NT2/D1 (cell line): ENCODE results near the gene BCL6B.

ENCODE experiments used
- DNase-seq: peaks from one replicate; pipeline ENCODE4 v3.0.0-alpha.2; 2011; ENCODE audit warnings: low read depth, low spot score
- H3K27me3 ChIP-seq: 2 replicates; pipeline ENCODE4 v1.6.0; 2011; ENCODE audit warnings: mild to moderate bottlenecking; ENCODE audit not compliant: insufficient read length, insufficient read depth
- H3K36me3 ChIP-seq: 2 replicates; pipeline ENCODE4 v1.6.1; 2011; ENCODE audit warnings: mild to moderate bottlenecking, low read length, mixed read lengths; ENCODE audit not compliant: insufficient read depth, insufficient read length
- H3K4me1 ChIP-seq: 2 replicates; pipeline ENCODE4 v1.5.1; 2011; ENCODE audit not compliant: insufficient read depth, insufficient read length
- H3K4me3 ChIP-seq: 2 replicates; pipeline ENCODE4 v1.5.1; 2011; ENCODE audit warnings: low read depth; ENCODE audit not compliant: insufficient read length
- H3K9ac ChIP-seq: 2 replicates; pipeline ENCODE4 v1.6.0; 2011; ENCODE audit warnings: low read depth; ENCODE audit not compliant: insufficient read length
- H3K9me3 ChIP-seq: 2 replicates; pipeline ENCODE4 v1.5.1; 2011; ENCODE audit warnings: mild to moderate bottlenecking, low read length; ENCODE audit not compliant: insufficient read depth
- SUZ12 ChIP-seq: IDR thresholded peaks from 2 replicates; pipeline ENCODE4 v1.6.1; 2011; ENCODE audit not compliant: insufficient read length, insufficient read depth; ENCODE audit errors: extremely low read depth
- YY1 ChIP-seq: IDR thresholded peaks from 2 replicates; pipeline ENCODE4 v1.6.1; 2011; ENCODE audit not compliant: insufficient read length, insufficient read depth
- ZNF274 ChIP-seq: IDR thresholded peaks from 2 replicates; pipeline ENCODE4 v1.6.1; 2011; ENCODE audit warnings: mild to moderate bottlenecking, low read depth, low read length

The BCL6B gene

GRCh38 chr17:7011942-7012254, 11.0 kb upstream of the BCL6B start:
- peaks cover 28% of the 10 kb centered on the region for H3K36me3 ChIP-seq
- no peaks in the 10 kb centered on the region for H3K27me3 ChIP-seq
- no peaks in the 10 kb centered on the region for H3K4me1 ChIP-seq
- peak overlapping the region; percentile 96 for H3K9ac ChIP-seq
- DNase-seq, result no peak
- no peaks in the 10 kb centered on the region for H3K9me3 ChIP-seq
- TF ChIP-seq SUZ12, result no peak
- TF ChIP-seq YY1, result no peak
- TF ChIP-seq ZNF274, result no peak
- peak overlapping the region; percentile 91 for H3K4me3 ChIP-seq

GRCh38 chr17:7014261-7014994, 8.4 kb upstream of the BCL6B start:
- peak; percentile 61 for DNase-seq
- H3K9ac ChIP-seq, result peak overlapping the region; percentile 96
- no peaks in the 10 kb centered on the region for H3K9me3 ChIP-seq
- H3K4me3 ChIP-seq, result peak overlapping the region; percentile 91
- no peak for TF ChIP-seq ZNF274
- no peak for TF ChIP-seq YY1
- no peak for TF ChIP-seq SUZ12
- H3K4me1 ChIP-seq, result no peaks in the 10 kb centered on the region
- H3K27me3 ChIP-seq, result no peaks in the 10 kb centered on the region
- H3K36me3 ChIP-seq, result peaks cover 34% of the 10 kb centered on the region

- Histone ChIP-seq H3K9me3 (no peaks in the 10 kb centered on the region), H3K4me3 (peak overlapping the region; percentile 63), H3K27me3 (no peaks in the 10 kb centered on the region), H3K36me3 (peaks cover 26% of the 10 kb centered on the region), H3K9ac (peak overlapping the region; percentile 77), H3K4me1 (no peaks in the 10 kb centered on the region)
- DNase-seq, result no peak
- TF ChIP-seq YY1 (no peak), SUZ12 (no peak), ZNF274 (no peak)
These were observed 7.6 kb upstream of the BCL6B start for GRCh38 chr17:7014995-7015958.

GRCh38 chr17:7016418-7016817, 6.4 kb upstream of the BCL6B start:
- DNase-seq, result no peak
- no peak overlapping the region for H3K9ac ChIP-seq

GRCh38 chr17:7016886-7017826, 5.7 kb upstream of the BCL6B start:
- Histone ChIP-seq H3K27me3 (peaks cover 12% of the 10 kb centered on the region), H3K4me1 (peaks cover 2% of the 10 kb centered on the region), H3K4me3 (no peak overlapping the region), H3K36me3 (peaks cover 19% of the 10 kb centered on the region), H3K9me3 (no peaks in the 10 kb centered on the region), H3K9ac (no peak overlapping the region)
- no peak for TF ChIP-seq ZNF274
- no peak for TF ChIP-seq SUZ12
- no peak for TF ChIP-seq YY1
- no peak for DNase-seq

More at GRCh38 chr17:7016418-7016817, 6.4 kb upstream of the BCL6B start:
- peaks cover 10% of the 10 kb centered on the region for H3K27me3 ChIP-seq
- H3K36me3 ChIP-seq, result peaks cover 19% of the 10 kb centered on the region
- no peak for TF ChIP-seq SUZ12
- TF ChIP-seq YY1, result no peak
- peaks cover 2% of the 10 kb centered on the region for H3K4me1 ChIP-seq
- H3K4me3 ChIP-seq, result no peak overlapping the region
- no peaks in the 10 kb centered on the region for H3K9me3 ChIP-seq

- Histone ChIP-seq H3K9me3 (no peaks in the 10 kb centered on the region), H3K4me1 (peaks cover 2% of the 10 kb centered on the region), H3K9ac (no peak overlapping the region), H3K27me3 (peaks cover 16% of the 10 kb centered on the region), H3K36me3 (peaks cover 19% of the 10 kb centered on the region), H3K4me3 (no peak overlapping the region)
- DNase-seq, result no peak
- no peak for TF ChIP-seq YY1
- no peak for TF ChIP-seq ZNF274
- no peak for TF ChIP-seq SUZ12
These were observed 5.0 kb upstream of the BCL6B start for GRCh38 chr17:7017827-7018200.
